NCI-H748 (cell line): Measurements from ENCODE around the gene ADAMTS9.

Experiments used
- DNase-seq: peaks from one replicate; lab custom pipeline; 2025; ENCODE audit not compliant: unreplicated experiment; lab: John Stamatoyannopoulos, UW

Gene ADAMTS9

DNA sequence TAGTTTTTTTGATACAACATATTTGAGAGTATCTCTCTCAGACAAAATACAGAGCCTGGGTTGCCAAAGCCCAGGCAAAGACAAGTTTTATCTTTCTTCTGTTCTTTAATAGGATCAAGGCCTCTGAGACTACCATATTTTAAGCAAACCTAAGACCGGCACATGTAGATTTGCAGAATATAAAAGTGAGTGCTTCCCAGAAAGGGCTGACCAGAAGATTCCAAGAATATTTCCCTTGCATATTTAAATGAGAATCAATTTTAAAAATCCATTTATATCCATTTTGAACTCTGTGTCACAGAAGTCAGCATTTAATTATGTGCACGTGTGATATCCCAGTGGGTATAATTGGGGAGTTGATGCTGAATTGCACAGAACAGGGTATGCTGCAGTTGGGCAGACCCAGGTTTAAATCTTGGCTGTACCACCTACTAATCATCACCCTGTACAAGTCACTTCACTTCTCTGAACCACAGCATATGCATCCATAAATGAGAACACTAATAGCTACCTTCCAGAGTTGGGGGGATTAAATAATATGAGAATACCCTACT, 191.9 kb downstream of the ADAMTS9 start:
- no peak for DNase-seq

DNA sequence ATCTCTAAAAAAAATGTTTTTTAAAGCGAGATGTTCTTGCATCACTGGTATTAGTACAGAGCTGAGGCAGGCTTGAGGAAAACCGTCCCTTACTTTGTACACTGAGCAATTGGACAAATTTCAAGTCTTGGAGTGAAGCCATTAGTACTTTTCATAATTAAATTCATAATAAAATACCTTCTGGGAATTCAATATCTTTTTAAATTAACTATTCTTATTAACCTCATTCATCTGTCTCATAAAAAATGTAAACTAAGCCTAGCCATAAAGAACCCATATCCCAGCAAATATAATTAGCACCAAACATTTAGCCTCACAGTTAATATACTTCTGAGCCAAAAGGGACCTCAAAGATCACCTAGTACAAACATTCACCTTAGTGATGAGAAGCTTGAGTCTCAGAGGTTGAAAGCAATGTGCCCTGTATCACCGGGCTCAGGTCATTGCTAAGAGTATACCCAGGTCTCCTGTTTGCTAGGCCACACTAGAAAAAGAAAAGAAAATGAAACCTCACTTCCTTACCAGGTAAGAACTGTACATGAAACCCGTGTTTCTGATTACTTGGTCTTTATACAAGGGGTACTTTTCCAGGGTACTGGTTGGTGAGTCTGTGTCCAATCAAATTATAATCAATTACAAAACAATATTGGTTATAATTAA, 192.5 kb downstream of the ADAMTS9 start:
- DNase-seq = no peak

DNA sequence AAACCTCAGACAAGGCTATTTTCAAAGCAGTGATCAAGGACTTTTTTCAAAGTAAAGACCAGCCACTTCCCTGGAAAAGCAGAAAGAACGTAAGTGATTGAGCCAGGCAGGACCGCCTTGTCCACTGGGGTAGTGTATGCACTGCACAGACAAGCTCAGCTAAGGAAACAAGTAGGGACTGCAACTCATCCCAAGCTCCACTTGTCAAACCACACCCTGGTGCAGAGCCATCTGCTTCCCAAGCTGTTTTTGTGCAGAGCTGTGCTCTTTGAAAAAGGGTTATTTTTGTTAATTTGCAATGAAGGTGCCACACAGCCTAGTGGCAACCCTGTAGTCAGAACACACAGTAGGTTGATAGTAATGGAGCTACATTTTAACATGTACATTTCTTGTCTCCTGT, 193.3 kb downstream of the ADAMTS9 start:
- peak; percentile 18 for DNase-seq

DNA sequence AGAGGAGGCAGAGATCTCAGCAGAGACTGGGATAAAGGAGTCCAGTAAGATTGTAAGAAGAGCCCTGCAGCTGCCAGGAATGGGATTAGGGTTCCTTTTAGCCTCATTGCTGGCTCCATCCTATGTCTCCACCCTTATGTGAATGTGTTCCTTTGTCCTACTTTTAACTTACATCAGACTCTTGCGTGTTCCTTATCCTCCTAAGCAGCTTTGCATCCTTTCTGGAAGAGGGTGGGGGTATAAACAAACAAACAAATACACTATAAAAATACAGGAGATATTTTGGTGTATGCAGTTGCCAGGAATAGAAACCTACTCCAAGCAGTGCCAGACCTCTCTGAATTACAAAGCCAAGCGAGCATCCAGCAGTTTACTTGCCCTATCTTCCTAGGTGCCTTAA, 194.7 kb downstream of the ADAMTS9 start:
- no peak for DNase-seq

DNA sequence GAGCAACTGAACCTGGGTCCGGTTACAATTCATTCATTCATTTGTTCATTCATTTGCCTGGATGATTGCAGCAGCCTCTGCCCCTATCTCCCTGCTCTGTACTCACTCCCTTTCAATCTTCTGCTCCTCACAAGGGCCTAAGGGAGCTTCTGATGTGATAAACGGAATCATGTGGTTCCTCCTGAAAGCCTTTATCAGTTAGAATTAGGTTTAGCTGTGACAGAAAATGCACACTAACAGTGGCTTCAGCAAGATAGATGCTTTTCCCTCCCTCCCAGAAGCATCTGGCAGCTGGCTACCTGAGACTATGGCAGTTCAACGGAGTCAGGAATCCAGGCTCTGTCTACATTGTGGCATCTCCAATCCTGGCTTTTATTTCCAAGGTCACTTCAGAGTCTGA, 196.0 kb downstream of the ADAMTS9 start:
- no peak for DNase-seq

DNA sequence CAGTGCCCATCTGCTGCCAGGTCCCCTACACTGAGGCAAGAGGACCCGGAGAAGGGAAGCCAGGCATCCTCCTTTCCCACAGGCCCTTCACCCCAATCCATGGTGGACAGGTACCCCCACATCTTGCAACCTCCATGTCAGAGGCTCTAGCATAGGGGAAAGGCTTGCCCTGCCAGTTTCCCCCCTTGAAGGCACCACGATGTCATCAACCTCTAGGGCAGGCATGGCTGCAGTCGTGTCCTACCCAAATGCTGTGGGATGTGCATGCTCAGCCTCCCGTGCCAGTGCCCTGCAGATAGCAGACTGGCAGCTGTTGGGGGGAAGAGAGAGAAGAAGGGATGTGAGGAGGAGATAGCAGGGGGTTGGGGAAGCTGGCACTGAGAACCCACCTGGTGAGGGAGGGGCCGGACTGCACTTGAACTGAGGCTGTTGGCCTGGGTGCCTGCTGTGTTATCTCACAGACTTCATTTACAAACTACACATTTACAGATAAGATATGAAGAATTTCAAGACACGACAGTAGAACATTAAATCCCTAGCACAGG, 197.5 kb downstream of the ADAMTS9 start:
- DNase-seq = no peak

DNA sequence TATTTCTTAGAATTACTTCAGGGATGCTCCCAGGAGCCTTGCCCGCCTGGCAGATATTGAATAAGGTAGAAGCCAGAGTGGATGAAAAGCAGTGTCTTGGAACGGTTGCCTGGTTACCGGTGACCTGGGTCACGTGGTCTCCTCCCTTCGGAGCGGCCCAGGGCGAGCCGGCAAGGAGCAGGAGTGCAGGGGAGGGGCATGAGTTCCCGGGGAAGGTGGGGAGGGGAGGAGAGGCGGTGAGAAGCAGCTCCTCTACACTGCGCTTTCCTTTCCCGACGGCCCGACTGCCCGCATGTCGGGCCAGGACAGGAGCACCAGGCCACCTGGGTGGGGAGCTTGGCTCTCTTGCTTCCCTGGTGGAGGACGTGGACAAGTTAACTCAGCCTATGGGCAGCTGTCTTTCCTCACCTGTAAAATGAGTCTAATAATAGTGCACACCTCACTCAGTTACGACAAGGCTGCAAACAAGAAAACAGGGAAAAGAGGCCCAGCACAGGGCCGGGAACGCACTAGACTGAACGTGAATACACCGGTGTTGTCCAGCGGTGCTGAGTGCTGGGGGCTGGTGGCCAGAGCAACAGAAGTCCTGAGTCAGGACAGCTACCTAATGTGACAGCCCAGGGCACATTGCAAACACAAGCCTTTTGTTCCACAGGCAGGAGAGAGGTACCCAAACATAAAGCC, 198.3 kb downstream of the ADAMTS9 start:
- DNase-seq = peak; percentile 83

DNA sequence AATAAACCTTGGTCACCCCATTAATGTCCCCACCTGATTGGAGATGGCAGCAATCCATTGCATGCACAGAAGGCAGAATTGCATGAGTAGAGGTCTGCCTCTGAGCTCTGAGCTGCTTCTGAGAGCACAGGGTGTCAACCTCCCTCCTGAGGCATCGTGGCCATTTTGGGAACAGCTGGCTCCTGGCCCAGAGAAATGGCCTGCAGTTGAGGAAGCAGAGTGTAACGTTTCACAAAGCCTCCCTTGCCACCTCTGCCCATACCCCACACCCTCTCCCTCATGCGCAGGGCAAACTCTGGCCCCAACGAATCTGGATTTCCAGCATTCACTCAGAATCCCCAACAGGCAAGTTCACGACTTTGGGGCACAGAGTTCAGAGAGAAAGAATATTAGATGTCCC, 198.9 kb downstream of the ADAMTS9 start:
- peak; percentile 41 for DNase-seq

DNA sequence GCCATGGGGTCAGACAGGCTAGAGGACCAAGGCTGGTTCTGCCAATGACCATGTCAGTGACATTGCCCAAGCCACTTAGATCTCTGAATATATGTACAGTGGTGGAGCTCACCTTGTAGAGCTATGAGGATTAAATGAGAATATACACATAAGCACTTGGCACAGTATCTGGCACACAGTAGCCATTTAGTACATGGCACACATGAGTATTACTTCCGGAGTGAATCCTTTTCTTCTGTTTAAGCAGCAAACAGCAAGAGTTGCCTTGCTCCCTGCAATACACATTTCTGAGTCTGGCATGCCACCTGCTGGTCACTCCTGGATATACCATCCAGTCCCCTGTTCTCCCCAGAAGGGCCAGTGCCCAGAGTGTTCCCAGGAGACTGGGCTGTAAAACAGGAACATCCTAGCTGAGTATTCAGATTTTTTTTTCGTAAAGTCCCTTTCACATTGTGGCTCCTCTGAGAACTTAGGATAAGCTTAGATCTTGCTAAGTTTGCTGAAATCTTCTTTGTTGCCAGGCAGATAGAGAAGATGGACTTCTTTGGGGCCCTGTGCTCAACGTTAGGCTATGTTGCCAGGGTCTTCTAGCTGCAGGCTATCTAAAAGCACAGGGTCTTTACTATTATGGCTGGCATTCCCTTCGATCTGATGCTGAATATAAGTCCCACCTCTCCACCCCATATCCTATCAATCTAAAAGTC, 203.4 kb downstream of the ADAMTS9 start:
- peak; percentile 66 for DNase-seq

DNA sequence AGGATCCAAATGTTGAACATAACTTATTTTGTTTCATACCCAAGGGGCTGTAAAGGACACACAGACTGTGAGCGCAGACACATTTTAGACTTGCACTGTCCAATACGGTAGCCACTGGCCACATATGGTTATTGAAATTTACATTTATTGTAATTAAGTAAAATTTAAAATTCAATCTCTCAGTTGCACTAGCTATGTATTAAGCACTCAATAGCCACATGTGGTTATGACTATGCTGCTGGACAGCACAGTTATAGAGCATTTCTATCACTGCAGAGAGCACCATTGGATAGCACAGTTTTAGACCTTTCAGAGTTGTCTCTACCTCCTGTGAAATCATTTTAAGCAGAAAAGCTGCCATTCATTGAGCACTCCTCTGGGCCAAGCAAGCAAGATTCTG, 204.3 kb downstream of the ADAMTS9 start:
- no peak for DNase-seq

DNA sequence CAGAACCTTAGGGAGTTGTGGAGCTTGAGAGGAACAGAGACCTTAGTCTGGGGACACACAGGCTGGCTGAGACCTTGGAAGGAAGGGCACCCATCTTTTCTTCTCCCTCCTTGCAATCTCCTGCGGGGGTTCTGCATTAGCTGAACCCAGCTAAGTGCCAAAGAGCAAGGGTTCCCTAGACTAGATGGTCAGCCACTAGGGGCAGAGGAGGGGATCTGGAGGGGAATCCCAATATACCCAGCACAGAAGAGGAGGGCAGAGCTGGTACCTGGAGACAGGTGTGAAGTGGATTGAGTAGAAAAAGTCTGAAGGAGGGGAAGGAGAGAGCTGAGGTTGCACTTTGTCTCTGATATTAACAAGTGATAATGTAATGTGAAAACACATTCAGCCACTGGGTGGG, 212.8 kb downstream of the ADAMTS9 start:
- no peak for DNase-seq

DNA sequence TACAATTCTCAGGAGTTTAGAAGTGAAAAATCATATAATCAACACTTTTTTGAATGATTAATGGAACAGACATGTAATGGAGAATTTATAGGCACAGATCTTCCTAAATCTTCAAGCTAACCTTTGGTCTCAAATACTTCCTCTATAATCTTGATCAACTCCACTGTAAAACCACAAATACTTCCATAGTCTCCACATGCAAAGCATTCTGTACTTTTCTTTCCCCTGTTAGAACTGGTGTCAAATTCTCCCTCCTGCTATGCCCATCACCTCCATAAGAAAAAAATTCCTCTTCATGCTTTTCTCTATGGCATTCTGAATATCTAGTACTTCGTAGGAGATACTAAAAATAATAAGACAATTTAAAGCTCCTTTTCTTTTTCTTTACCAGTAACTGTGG, 214.3 kb downstream of the ADAMTS9 start:
- DNase-seq = no peak

DNA sequence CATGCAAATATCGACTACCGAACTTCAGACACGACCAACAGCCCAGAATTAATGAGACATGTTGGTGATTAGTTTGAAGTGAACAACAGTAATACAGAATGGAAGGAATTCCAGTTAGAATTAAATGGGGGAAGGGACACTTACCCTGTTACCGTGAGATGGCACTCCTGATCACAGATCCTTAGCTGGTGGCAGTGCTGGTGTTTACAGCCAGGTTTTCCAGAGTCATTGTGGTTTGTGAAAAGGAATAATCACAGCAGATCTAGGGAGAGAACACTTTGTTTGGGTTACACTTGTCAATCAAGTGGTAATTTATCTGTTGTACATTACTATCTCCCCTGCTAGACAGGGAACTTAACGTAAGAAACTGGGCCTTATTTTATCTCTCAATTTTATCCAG, 217.4 kb downstream of the ADAMTS9 start:
- no peak for DNase-seq

DNA sequence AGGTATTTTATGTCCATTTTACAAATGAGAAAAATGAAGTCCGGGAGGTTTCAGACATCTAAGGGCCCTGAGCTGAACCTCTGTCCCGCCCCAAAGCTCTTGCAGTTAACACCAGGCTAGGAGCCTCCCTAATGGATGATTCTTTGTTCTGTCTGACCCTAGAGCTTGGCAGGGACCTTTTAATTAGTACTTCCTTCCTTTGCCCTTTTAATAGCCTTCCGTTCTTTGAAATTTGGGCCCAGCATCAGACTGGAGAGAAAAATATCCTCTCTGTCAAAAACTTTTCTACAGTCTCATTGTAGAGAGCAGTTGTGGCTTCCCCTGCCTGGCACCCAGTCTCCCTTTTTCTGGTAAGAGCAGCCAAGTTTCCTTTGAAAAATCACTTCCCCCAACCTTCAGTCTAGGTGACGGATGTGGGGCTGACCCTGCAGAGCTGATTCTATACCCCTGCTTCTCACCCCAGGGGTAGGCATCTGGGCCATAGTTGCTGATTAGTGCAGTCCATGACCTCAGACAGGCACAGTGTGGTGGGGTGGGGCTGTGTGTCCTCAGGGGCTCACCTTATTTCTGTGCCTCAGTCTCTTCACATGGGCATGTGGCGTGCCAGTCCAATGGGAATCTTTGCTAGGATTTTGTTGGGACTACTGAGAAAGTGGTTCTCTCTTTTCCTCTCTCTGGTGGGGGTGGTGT, 220.4 kb downstream of the ADAMTS9 start:
- no peak for DNase-seq
